Measurements from ENCODE around the gene BTF3. TPM values are rescaled to one million over a fixed set of nuclear protein-coding genes. Genes with fewer than 3 reads are reported as not detected.

BTF3 gene
- total RNA-seq, result 487 and 576 TPM in 2 replicates

DNA sequence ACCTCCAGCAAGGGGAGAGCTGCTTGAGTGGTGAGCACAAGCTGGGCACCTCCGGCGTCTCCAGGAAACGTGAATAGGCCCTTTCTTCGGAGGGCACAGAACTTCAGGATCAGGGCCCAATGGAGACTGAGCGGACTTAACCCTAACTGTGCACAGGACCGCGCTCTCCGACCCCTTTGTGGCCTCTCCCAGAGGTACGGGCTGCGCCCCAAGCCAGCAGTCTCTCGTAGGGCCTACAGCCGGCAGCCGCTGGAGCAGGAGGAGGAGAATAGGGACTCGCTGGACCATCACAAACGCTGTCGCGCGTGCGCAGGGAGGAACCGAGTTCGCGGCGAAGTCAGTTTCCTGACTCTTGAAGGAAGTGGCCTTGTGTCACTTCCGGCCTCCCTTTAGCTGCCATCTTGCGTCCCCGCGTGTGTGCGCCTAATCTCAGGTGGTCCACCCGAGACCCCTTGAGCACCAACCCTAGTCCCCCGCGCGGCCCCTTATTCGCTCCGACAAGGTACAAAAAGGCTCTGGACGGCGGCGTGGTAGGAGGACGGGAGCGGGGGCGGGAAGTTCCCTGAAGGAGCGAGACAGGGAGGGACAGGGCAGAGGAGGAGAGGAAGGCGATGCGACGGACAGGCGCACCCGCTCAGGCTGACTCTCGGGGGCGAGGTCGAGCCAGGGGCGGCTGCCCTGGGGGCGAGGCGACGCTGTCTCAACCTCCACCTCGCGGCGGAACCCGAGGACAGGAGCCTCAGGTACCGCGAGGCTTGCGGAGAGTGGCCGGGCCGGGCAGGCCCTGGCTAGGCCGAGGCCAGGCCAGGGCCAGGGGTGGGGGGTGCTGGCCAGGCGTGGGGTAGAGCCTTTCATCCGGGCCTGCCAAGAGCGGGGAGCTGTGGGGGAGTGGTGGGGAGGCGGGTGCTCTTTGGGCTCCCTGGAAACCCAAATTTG lies at the start of gene BTF3:
TSS of gene BTF3 (plus strand) at position 386 of the 936 bp plus-strand sequence. CDS start at position 612, 226 bp downstream.

DNA sequence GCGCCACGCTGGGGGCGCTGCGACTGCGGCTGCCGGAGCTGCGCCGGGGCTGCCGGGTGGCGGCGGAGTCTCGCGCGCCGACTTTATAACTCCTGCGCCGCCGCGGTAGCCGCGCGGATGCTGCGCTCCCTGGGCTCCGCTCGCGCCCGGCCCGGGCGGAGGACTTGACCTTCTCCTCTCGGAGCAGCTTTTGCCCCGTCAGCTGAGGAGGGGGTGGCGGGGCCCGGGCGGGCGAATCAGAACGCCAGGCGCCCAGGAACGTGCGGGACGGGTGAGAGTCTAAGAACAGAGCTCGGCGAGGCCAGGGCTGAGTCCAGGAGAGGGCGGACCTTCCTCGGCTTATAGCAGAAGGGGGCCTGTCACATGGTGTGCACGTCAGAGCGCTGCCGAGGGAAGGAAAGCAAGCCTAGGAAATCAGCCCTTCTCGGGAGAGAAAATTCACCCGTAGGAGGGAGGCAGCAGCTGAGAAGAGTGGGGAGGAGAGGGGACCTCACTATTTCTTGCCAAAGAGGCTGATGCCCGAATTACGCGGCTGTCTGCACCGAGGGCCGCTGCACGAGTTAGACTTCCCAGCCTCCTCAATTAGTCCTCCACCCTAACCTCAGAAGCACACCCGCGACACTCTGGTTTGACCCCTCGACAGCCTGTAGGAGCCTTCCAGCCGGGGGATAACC lies 49.6 kb upstream of the BTF3 start, which contains the start of gene FOXD1:
TSS of gene FOXD1 (minus strand) at position 315 of the 674 bp plus-strand sequence. CDS start 415 bp downstream, outside the sequence.

Other genes starting within 250 kb of the BTF3 start
- gene FOXD1, start 49.7 kb upstream of the BTF3 start, total RNA-seq, result 0.44 and 1.1 TPM in 2 replicates
- gene ANKRA2, start 67.2 kb downstream of the BTF3 start, total RNA-seq, result 13.0 and 16.3 TPM in 2 replicates
- 13.3 and 15.4 TPM in 2 replicates for gene UTP15, start 67.3 kb downstream of the BTF3 start, total RNA-seq
- gene ARHGEF28, start 127.8 kb downstream of the BTF3 start, total RNA-seq, result 1.2 and 6.0 TPM in 2 replicates